Osteoblast (primary cell): ENCODE data around the gene FBXW7. TPM values are rescaled to one million over a fixed set of nuclear protein-coding genes. Genes with fewer than 3 reads are reported as not detected.

Experiments
- DNase-seq: peaks from one replicate; pipeline ENCODE4 v3.0.0; 2011; ENCODE audit warnings: low spot score, mixed read lengths; ENCODE audit not compliant: insufficient read length; ENCODE audit errors: missing footprints
- H2AFZ ChIP-seq: 2 replicates; pipeline ENCODE4 v1.6.0; 2011; ENCODE audit warnings: mild to moderate bottlenecking, low read length
- H3K27ac ChIP-seq: 2 replicates; pipeline ENCODE4 v1.5.1; 2011; ENCODE audit warnings: mild to moderate bottlenecking, low read depth, low read length, moderate library complexity
- H3K27me3 ChIP-seq: 2 replicates; pipeline ENCODE4 v1.6.0; 2012; ENCODE audit warnings: mild to moderate bottlenecking, control low read depth, inconsistent platforms, low read length, moderate library complexity; ENCODE audit not compliant: insufficient read depth
- H3K36me3 ChIP-seq: 2 replicates; pipeline ENCODE4 v1.5.1; 2011; ENCODE audit warnings: mild to moderate bottlenecking, low read length, control low read depth, moderate library complexity; ENCODE audit not compliant: insufficient read depth
- H3K4me1 ChIP-seq: 2 replicates; pipeline ENCODE4 v1.5.1; 2011; ENCODE audit warnings: mild to moderate bottlenecking, low read length, control low read depth, moderate library complexity; ENCODE audit not compliant: insufficient read depth
- H3K4me2 ChIP-seq: 2 replicates; pipeline ENCODE4 v1.6.0; 2011; ENCODE audit warnings: mild to moderate bottlenecking, low read length; ENCODE audit not compliant: insufficient read depth
- H3K4me3 ChIP-seq: fragments of 200-600 bp; sonication (generic); 3 replicates; pipeline ENCODE4 v1.5.1; 2012; ENCODE audit warnings: mild to moderate bottlenecking, low read length, inconsistent platforms; ENCODE audit not compliant: insufficient read depth
- H3K79me2 ChIP-seq: 2 replicates; pipeline ENCODE4 v1.6.0; 2012; ENCODE audit warnings: mild to moderate bottlenecking, low read length, control low read depth, inconsistent platforms; ENCODE audit not compliant: insufficient read depth
- H3K9me3 ChIP-seq: 2 replicates; pipeline ENCODE4 v1.5.1; 2011; ENCODE audit warnings: low read depth, low read length, control low read depth
- H4K20me1 ChIP-seq: 2 replicates; pipeline ENCODE4 v1.6.0; 2012; ENCODE audit warnings: mild to moderate bottlenecking, low read length, control low read depth; ENCODE audit not compliant: insufficient read depth
- CTCF ChIP-seq: IDR thresholded peaks from 2 replicates; pipeline ENCODE4 v1.5.1; 2011; ENCODE audit warnings: mild to moderate bottlenecking, low read depth, low read length, moderate library complexity; ENCODE audit errors: extremely low read depth
- total RNA-seq: library from RNA; depleted of rRNA; stranded (reverse); fragments of >200 nt; gene quantifications from 2 replicates; pipeline ENCODE4 v1.2.3, GENCODE V29; 2012

The FBXW7 gene
- total RNA-seq, 1 donor = 74.9 TPM

GRCh38 chr4:152522754-152523153 is 13.1 kb downstream of the FBXW7 start:
- no peak for TF ChIP-seq CTCF
- H3K4me3 ChIP-seq = no peak overlapping the region
- no peak for DNase-seq
- H3K27me3 ChIP-seq = no peaks in the 10 kb centered on the region
- no peaks in the 10 kb centered on the region for H3K9me3 ChIP-seq
- no peak overlapping the region for H3K27ac ChIP-seq
- H4K20me1 ChIP-seq = peaks cover 14% of the 10 kb centered on the region
- H3K4me2 ChIP-seq = no peak overlapping the region
- H3K4me1 ChIP-seq = peaks cover 5% of the 10 kb centered on the region
- H3K36me3 ChIP-seq = no peaks in the 10 kb centered on the region
- no peak overlapping the region for H2AFZ ChIP-seq
- H3K79me2 ChIP-seq = peaks cover 68% of the 10 kb centered on the region

- Histone ChIP-seq H3K79me2 (peaks cover 68% of the 10 kb centered on the region), H3K4me3 (no peak overlapping the region)
Measured at GRCh38 chr4:152522245-152522644, 13.6 kb downstream of the FBXW7 start.

GRCh38 chr4:152516156-152516555 is 19.7 kb downstream of the FBXW7 start:
- Histone ChIP-seq H3K4me3 (no peak overlapping the region), H3K4me1 (peaks cover 16% of the 10 kb centered on the region), H4K20me1 (peaks cover 8% of the 10 kb centered on the region), H3K27ac (peak overlapping the region; percentile 56), H3K27me3 (no peaks in the 10 kb centered on the region), H3K9me3 (no peaks in the 10 kb centered on the region), H3K36me3 (no peaks in the 10 kb centered on the region), H3K4me2 (peak overlapping the region; percentile 61), H2AFZ (no peak overlapping the region), H3K79me2 (peaks cover 49% of the 10 kb centered on the region)
- TF ChIP-seq CTCF = no peak
- no peak for DNase-seq

More at GRCh38 chr4:152522245-152522644, 13.6 kb downstream of the FBXW7 start:
- no peak overlapping the region for H2AFZ ChIP-seq
- H3K27me3 ChIP-seq = no peaks in the 10 kb centered on the region
- no peak overlapping the region for H3K4me2 ChIP-seq
- H3K9me3 ChIP-seq = no peaks in the 10 kb centered on the region
- DNase-seq = no peak
- no peak for TF ChIP-seq CTCF
- H4K20me1 ChIP-seq = peaks cover 14% of the 10 kb centered on the region
- H3K27ac ChIP-seq = no peak overlapping the region
- peaks cover 5% of the 10 kb centered on the region for H3K4me1 ChIP-seq
- H3K36me3 ChIP-seq = no peaks in the 10 kb centered on the region

- Histone ChIP-seq H3K9me3 (no peaks in the 10 kb centered on the region), H3K27ac (peak overlapping the region; percentile 56), H3K4me2 (peak overlapping the region; percentile 61), H4K20me1 (peaks cover 8% of the 10 kb centered on the region), H3K4me3 (no peak overlapping the region), H3K27me3 (no peaks in the 10 kb centered on the region), H3K4me1 (peaks cover 16% of the 10 kb centered on the region), H2AFZ (no peak overlapping the region), H3K36me3 (no peaks in the 10 kb centered on the region), H3K79me2 (peaks cover 45% of the 10 kb centered on the region)
- DNase-seq = peak; percentile 88
- no peak for TF ChIP-seq CTCF
Measured at GRCh38 chr4:152515678-152516077, 20.2 kb downstream of the FBXW7 start.
